ENCODE results near the gene CX3CL1. TPM values are rescaled to one million over a fixed set of nuclear protein-coding genes. Genes with fewer than 3 reads are reported as not detected.

CX3CL1 gene
- total and polyA plus RNA-seq, 2 of the 4 experiments (the other 2 are of a cell fraction): 0.18 to 0.77 TPM

DNA sequence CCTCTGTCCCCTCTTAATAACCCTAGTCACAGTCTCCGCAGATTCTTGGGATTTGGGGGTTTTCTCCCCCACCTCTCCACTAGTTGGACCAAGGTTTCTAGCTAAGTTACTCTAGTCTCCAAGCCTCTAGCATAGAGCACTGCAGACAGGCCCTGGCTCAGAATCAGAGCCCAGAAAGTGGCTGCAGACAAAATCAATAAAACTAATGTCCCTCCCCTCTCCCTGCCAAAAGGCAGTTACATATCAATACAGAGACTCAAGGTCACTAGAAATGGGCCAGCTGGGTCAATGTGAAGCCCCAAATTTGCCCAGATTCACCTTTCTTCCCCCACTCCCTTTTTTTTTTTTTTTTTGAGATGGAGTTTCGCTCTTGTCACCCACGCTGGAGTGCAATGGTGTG lies 8.1 kb upstream of the CX3CL1 start:
- Histone ChIP-seq H3K4ac (ENCODE audit: low read depth, low read length) (no peak overlapping the region), H4K8ac (ENCODE audit: low read depth in 2 of 2, low read length in 2 of 2) (no peak overlapping the region), H2BK5ac (ENCODE audit: low read depth, low read length, poor library complexity, severe bottlenecking) (no peak overlapping the region), H3K79me1 (ENCODE audit: low read depth in 1 of 2, low read length in 2 of 2) (no peaks in the 10 kb centered on the region), H3K9me1 (ENCODE audit: insufficient read depth, low read length) (no peaks in the 10 kb centered on the region), H3K23ac (ENCODE audit: low read depth, low read length) (no peak overlapping the region), H4K5ac (ENCODE audit: low read depth, low read length) (no peak overlapping the region), H2BK20ac (ENCODE audit: low read depth, low read length) (no peak overlapping the region), H3K4me3 (ENCODE audit: insufficient read depth, low read depth, low read length) (no peak overlapping the region), H3K36me3 (ENCODE audit: control insufficient read depth, insufficient read depth, low read length) (no peaks in the 10 kb centered on the region), H3K14ac (replicated peaks; ENCODE audit: low read depth, low read length) (no peak overlapping the region), H3K4me1 (ENCODE audit: control insufficient read depth, insufficient read depth, low read length) (no peaks in the 10 kb centered on the region), H3K18ac (ENCODE audit: low read depth, low read length) (no peak overlapping the region), H3K9me3 (ENCODE audit: control insufficient read depth, insufficient read depth, low read length) (no peaks in the 10 kb centered on the region), H3K27ac (ENCODE audit: insufficient read depth, low read length) (no peak overlapping the region), H4K20me1 (ENCODE audit: insufficient read depth, low read length) (no peaks in the 10 kb centered on the region), H2AK9ac (replicated peaks; ENCODE audit: low read depth, low read length, poor library complexity) (no peak overlapping the region), H2AK5ac (ENCODE audit: low read depth, low read length) (no peak overlapping the region), H3K56ac (ENCODE audit: extremely low read depth, insufficient read depth, low read length) (no peak overlapping the region), H2BK15ac (ENCODE audit: low read depth, low read length) (no peak overlapping the region), H3K9ac (ENCODE audit: low read depth, low read length) (no peak overlapping the region), H3K4me2 (ENCODE audit: low read depth, low read length) (no peak overlapping the region), H2BK120ac (ENCODE audit: low read depth, low read length) (no peak overlapping the region), H3K27me3 (ENCODE audit: control insufficient read depth, insufficient read depth, low read length) (peaks cover 62% of the 10 kb centered on the region), H4K91ac (ENCODE audit: insufficient read depth, low read depth, low read length) (no peak overlapping the region), H2AFZ (replicated peaks; ENCODE audit: low read length, poor library complexity) (no peak overlapping the region)
- intact Hi-C loops (cut with micrococcal nuclease) (no loop called here), dilution Hi-C loops (cut with HindIII; ENCODE audit: low sequenced_read_pairs, unreplicated experiment) (no loop called here), in situ Hi-C loops (cut with MboI; ENCODE audit: low sequenced_read_pairs) (no loop called here)
- TF ChIP-seq CHD1 (IDR thresholded peaks at IDR 0.05; ENCODE audit: low read depth, low read length) (no peak), CEBPB (IDR thresholded peaks at IDR 0.05; ENCODE audit: low read depth, low read length) (no peak), SMC3 (IDR thresholded peaks at IDR 0.05; ENCODE audit: low read depth, low read length) (no peak), RCOR1 (IDR thresholded peaks at IDR 0.05; ENCODE audit: insufficient replicate concordance, low read length) (no peak), MXI1 (IDR thresholded peaks at IDR 0.05; ENCODE audit: borderline replicate concordance, low read depth, low read length) (no peak), RAD21 (IDR thresholded peaks at IDR 0.05; ENCODE audit: low read length) (no peak), NFE2L2 (IDR thresholded peaks at IDR 0.05; ENCODE audit: low read depth, low read length) (no peak), FOS (IDR thresholded peaks at IDR 0.05; ENCODE audit: low read depth, low read length) (no peak), MAZ (IDR thresholded peaks at IDR 0.05; ENCODE audit: borderline replicate concordance, low read depth, low read length) (no peak), RFX5 (IDR thresholded peaks at IDR 0.05; ENCODE audit: low read depth, low read length) (no peak), BHLHE40 (IDR thresholded peaks at IDR 0.05; ENCODE audit: low read depth, low read length) (no peak), POLR2A (IDR thresholded peaks at IDR 0.05; ENCODE audit: low read depth, low read length) (no peak)
- TF ChIP-seq, protein P1, sequence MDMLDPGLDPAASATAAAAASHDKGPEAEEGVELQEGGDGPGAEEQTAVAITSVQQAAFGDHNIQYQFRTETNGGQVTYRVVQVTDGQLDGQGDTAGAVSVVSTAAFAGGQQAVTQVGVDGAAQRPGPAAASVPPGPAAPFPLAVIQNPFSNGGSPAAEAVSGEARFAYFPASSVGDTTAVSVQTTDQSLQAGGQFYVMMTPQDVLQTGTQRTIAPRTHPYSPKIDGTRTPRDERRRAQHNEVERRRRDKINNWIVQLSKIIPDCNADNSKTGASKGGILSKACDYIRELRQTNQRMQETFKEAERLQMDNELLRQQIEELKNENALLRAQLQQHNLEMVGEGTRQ (IDR thresholded peaks at IDR 0.05; ENCODE audit: low read depth, low read length): no peak
- TF ChIP-seq, protein P2, sequence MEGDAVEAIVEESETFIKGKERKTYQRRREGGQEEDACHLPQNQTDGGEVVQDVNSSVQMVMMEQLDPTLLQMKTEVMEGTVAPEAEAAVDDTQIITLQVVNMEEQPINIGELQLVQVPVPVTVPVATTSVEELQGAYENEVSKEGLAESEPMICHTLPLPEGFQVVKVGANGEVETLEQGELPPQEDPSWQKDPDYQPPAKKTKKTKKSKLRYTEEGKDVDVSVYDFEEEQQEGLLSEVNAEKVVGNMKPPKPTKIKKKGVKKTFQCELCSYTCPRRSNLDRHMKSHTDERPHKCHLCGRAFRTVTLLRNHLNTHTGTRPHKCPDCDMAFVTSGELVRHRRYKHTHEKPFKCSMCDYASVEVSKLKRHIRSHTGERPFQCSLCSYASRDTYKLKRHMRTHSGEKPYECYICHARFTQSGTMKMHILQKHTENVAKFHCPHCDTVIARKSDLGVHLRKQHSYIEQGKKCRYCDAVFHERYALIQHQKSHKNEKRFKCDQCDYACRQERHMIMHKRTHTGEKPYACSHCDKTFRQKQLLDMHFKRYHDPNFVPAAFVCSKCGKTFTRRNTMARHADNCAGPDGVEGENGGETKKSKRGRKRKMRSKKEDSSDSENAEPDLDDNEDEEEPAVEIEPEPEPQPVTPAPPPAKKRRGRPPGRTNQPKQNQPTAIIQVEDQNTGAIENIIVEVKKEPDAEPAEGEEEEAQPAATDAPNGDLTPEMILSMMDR (conservative IDR thresholded peaks at IDR 0.05; ENCODE audit: low read depth, low read length): no peak
- ATAC-seq (ENCODE audit: low read depth) (no peak), DNase-seq (no peak)
- ChIA-PET POLR2A (ENCODE audit: unreplicated experiment) (no interaction called here), CTCF (interaction anchor here (0.5 kb wide), 1 partner anchor 16 kb away, joined by 5 read pairs; no protein-coding TSS in a partner anchor)
- no CpG with 5 or more reads among the region's 3 CpGs for WGBS, 2 experiments (ENCODE audit: extremely low coverage in 2 of 2, insufficient read length in 1 of 2)
- BruUV-seq (replicated peaks): no TSS peak
